ENCODE results near the gene PHF21B.

Gene PHF21B

GRCh38 chr22:44990810-44991209, 19.0 kb downstream of the PHF21B start:
- DNase-seq (ENCODE audit: low read depth in 2 of 2) = no peak

GRCh38 chr22:44990328-44990727, 19.5 kb downstream of the PHF21B start:
- no peak for DNase-seq (ENCODE audit: low read depth in 2 of 2)

- DNase-seq (ENCODE audit: low read depth in 2 of 2) = no peak
Measured at GRCh38 chr22:44988671-44989070, 21.1 kb downstream of the PHF21B start.

GRCh38 chr22:44986926-44987325, 22.9 kb downstream of the PHF21B start:
- DNase-seq (ENCODE audit: low read depth in 2 of 2) = no peak

- DNase-seq (ENCODE audit: low read depth in 2 of 2) = no peak
Measured at GRCh38 chr22:44985906-44986527, 23.8 kb downstream of the PHF21B start.

GRCh38 chr22:44983878-44984482, 25.8 kb downstream of the PHF21B start:
- no peak for DNase-seq (ENCODE audit: low read depth in 2 of 2)

GRCh38 chr22:44982445-44982844, 27.4 kb downstream of the PHF21B start:
- no peak for DNase-seq (ENCODE audit: low read depth in 2 of 2)

GRCh38 chr22:44981857-44982256, 27.9 kb downstream of the PHF21B start:
- DNase-seq (ENCODE audit: low read depth in 2 of 2) = no peak

GRCh38 chr22:44979154-44979553, 30.7 kb downstream of the PHF21B start:
- DNase-seq (ENCODE audit: low read depth in 2 of 2) = no peak

- DNase-seq (ENCODE audit: low read depth in 2 of 2) = peak; percentile 33 to 71
Measured at GRCh38 chr22:44975427-44976262, 34.2 kb downstream of the PHF21B start.

GRCh38 chr22:44974454-44974853, 35.4 kb downstream of the PHF21B start:
- no peak for DNase-seq (ENCODE audit: low read depth in 2 of 2)

GRCh38 chr22:44973829-44974228, 36.0 kb downstream of the PHF21B start:
- DNase-seq (ENCODE audit: low read depth in 2 of 2) = no peak

- DNase-seq (ENCODE audit: low read depth in 2 of 2) = no peak
Measured at GRCh38 chr22:44972363-44973083, 37.3 kb downstream of the PHF21B start.

GRCh38 chr22:44971651-44972362, 38.0 kb downstream of the PHF21B start:
- no peak for DNase-seq (ENCODE audit: low read depth in 2 of 2)

- no peak for DNase-seq (ENCODE audit: low read depth in 2 of 2)
Measured at GRCh38 chr22:44970291-44970690, 39.5 kb downstream of the PHF21B start.

- DNase-seq (ENCODE audit: low read depth in 2 of 2) = no peak
Measured at GRCh38 chr22:44969817-44970216, 40.0 kb downstream of the PHF21B start.

GRCh38 chr22:44968736-44969135, 41.1 kb downstream of the PHF21B start:
- DNase-seq (ENCODE audit: low read depth in 2 of 2) = no peak

- DNase-seq (ENCODE audit: low read depth in 2 of 2) = no peak
Measured at GRCh38 chr22:44965171-44965570, 44.6 kb downstream of the PHF21B start.

- DNase-seq (ENCODE audit: low read depth in 2 of 2) = no peak
Measured at GRCh38 chr22:44964722-44965078, 45.1 kb downstream of the PHF21B start.

- DNase-seq (ENCODE audit: low read depth in 2 of 2) = no peak
Measured at GRCh38 chr22:44963832-44964721, 45.7 kb downstream of the PHF21B start.

Measured in activated CD4-positive, alpha-beta T cell treated with anti-CD3 and anti-CD28 coated beads for 24 hours (primary cell).